Right lobe of liver (tissue), 6 donors: Measurements from ENCODE around the gene ALK. TPM values are rescaled to one million over a fixed set of nuclear protein-coding genes. Genes with fewer than 3 reads are reported as not detected.

Experiments used
- ATAC-seq, 4 donors: fragments of 200-7000 bp; cut with Tn5 transposase; one replicate each; pipeline ENCODE4 v1.9.1; 2020; ENCODE audit warnings: mild to moderate bottlenecking in 4 of 4, moderate library complexity in 4 of 4
- DNase-seq, 3 donors: peaks; one replicate each; pipeline ENCODE4 v3.0.0-alpha.2; 2020
- H3K27ac ChIP-seq, 3 donors: fragments of 200-600 bp; one replicate each; pipeline ENCODE4 v1.8.0; 2022
- H3K27me3 ChIP-seq, 2 donors: fragments of 200-600 bp; one replicate each; pipeline ENCODE4 v1.8.0; 2022
- H3K36me3 ChIP-seq, 4 donors: fragments of 200-600 bp; sonication (generic) in 1 of 4; one replicate each; pipeline versions ENCODE4 v1.5.1 to v1.8.0; 2017 to 2022; ENCODE audit warnings: control low read depth in 1 of 4
- H3K4me1 ChIP-seq, 4 donors: fragments of 200-600 bp; sonication (generic) in 1 of 4; one replicate each; pipeline versions ENCODE4 v1.5.1 to v1.8.0; 2017 to 2022; ENCODE audit warnings: control low read depth in 1 of 4
- H3K4me3 ChIP-seq, 3 donors: fragments of 200-600 bp; one replicate each; pipeline ENCODE4 v1.8.0; 2022
- H3K9me3 ChIP-seq, 4 donors: fragments of 200-600 bp; sonication (generic) in 1 of 4; one replicate each; pipeline versions ENCODE4 v1.5.1 to v1.8.0; 2017 to 2022; ENCODE audit warnings: control low read depth in 1 of 4
- CTCF ChIP-seq, 4 donors: fragments of 200-600 bp in 3 of 4; fragments of 450-650 bp in 1 of 4; IDR thresholded peaks; one replicate each; pipeline versions ENCODE4 v1.5.1 to v1.8.0; 2016 to 2022; ENCODE audit warnings: antibody characterized with exemption in 4 of 4, mild to moderate bottlenecking in 2 of 4
- POLR2A ChIP-seq: fragments of 450-650 bp; IDR thresholded peaks from one replicate; pipeline ENCODE4 v1.6.1; 2017; ENCODE audit warnings: antibody characterized with exemption, mild to moderate bottlenecking
- WGBS: methylation state at CpG from one replicate; pipeline ENCODE4 v1.1.6; 2018; ENCODE audit warnings: low coverage, low lambda C conversion rate; ENCODE audit not compliant: insufficient coverage; ENCODE audit errors: missing lambda C conversion rate; 5-methylcytosine and 5-hydroxymethylcytosine counted together
- intact Hi-C, 2 donors: fragments of 100-400 bp; cut with DNase I; formaldehyde crosslinking; loops; one replicate each; pipeline versions ENCODE4 v1.11.2 to v1.14.1; 2022
- total RNA-seq, 6 experiments: library from RNA; depleted of rRNA in 2 of 6; stranded (reverse); fragments of >200 nt in 2 of 6; fragmentation: NEBNext Ultra II Directional in 3 of 6; extraction: Animal tissue kit (Norgen Biotek cat#: 25700) in 3 of 6; gene quantifications; one replicate each; pipeline versions ENCODE4 v1.1.0 to v1.2.4, GENCODE V29; 2016 to 2023
- donor health status: DM: no; HTN: yes; CAD: no.
- donor health status: DM: no; HTN: no; CAD: no.
- donor health status: DM: no; HTN: no; CAD: no.
- donor health status: DM: no; HTN: yes; CAD: no.
- donor health status: DM: no; HTN: yes; CAD: no.

ALK gene
- total RNA-seq, 6 experiments from 2014 or later = 0.04 to 0.06 TPM; not detected in 4

DNA sequence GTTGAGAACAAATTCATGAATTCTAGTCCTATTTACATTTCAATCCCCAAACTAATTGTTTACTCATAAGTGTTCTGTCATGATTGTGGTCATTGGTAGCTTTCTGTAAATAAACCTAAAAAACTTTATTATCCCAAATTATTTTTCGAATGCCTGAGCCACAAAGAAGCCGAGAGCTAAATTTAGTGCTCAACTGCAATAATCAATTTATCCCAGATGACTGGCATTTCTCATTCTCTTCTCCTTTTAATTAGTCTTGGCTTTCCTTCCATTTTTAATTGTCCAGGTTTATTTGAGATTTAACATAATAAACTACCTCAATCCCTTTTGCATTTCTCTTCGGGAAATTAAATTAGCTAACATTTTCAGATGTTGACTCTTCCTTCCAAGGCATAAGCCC lies 308.3 kb downstream of the ALK start:
- Histone ChIP-seq H3K27ac (no peak overlapping the region), H3K36me3 (no peaks in the 10 kb centered on the region), H3K4me3 (no peak overlapping the region), H3K4me1 (peaks cover 0 to 5% (median 0%) of the 10 kb centered on the region in 4 donors), H3K9me3 (no peaks in the 10 kb centered on the region), H3K27me3 (no peaks in the 10 kb centered on the region)
- ATAC-seq (no peak), DNase-seq (no peak)
- intact Hi-C loops = no loop called here
- 89% methylated on average over 3 of the region's 3 CpGs for WGBS
- TF ChIP-seq CTCF (IDR thresholded peaks at IDR 0.05) = no peak
- TF ChIP-seq POLR2A = no peak

- no peak for ATAC-seq
- no peaks in the 10 kb centered on the region for H3K27me3 ChIP-seq
- WGBS = 66% methylated on average over 4 of the region's 4 CpGs
- H3K36me3 ChIP-seq = no peaks in the 10 kb centered on the region
- no peaks in the 10 kb centered on the region for H3K9me3 ChIP-seq
- intact Hi-C loops = no loop called here
- no peak for TF ChIP-seq CTCF (IDR thresholded peaks at IDR 0.05)
- TF ChIP-seq POLR2A = no peak
- no peak overlapping the region for H3K4me3 ChIP-seq
- H3K4me1 ChIP-seq = peaks cover 0 to under 1% (median 0%) of the 10 kb centered on the region in 4 donors
- no peak for DNase-seq
- H3K27ac ChIP-seq = no peak overlapping the region
These were observed 308.8 kb downstream of the ALK start for GRCh38 chr2:29612568-29612967.

GRCh38 chr2:29611850-29612249 lies 309.5 kb downstream of the ALK start:
- Histone ChIP-seq H3K27me3 (no peaks in the 10 kb centered on the region), H3K4me1 (no peaks in the 10 kb centered on the region), H3K9me3 (no peaks in the 10 kb centered on the region), H3K4me3 (no peak overlapping the region), H3K36me3 (no peaks in the 10 kb centered on the region), H3K27ac (no peak overlapping the region)
- DNase-seq = no peak
- no peak for ATAC-seq
- TF ChIP-seq CTCF (IDR thresholded peaks at IDR 0.05) (no peak), POLR2A (no peak)
- WGBS = 73% methylated on average over 5 of the region's 5 CpGs
- intact Hi-C loops = no loop called here

DNA sequence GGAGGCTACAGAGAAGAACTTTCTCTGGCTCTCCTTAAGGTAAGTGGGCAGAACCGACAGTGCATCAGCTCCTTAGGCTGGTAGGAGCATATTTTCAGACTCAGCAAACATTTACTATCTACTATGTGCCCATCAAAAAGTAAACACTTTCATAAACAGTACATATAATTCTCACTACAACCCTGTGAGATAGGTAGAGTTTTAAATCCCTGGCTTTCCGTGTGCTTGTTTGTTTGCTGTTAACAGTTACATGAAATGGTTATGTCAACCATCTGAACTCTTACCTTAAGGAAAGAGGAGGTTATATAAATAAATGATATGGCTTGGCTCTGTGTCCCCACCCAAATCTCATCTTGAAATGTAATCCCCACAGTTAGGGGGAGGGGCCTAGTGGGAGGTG lies 310.1 kb downstream of the ALK start:
- intact Hi-C loops = no loop called here
- Histone ChIP-seq H3K4me1 (no peaks in the 10 kb centered on the region), H3K27me3 (no peaks in the 10 kb centered on the region), H3K4me3 (no peak overlapping the region), H3K27ac (no peak overlapping the region), H3K36me3 (no peaks in the 10 kb centered on the region), H3K9me3 (no peaks in the 10 kb centered on the region)
- 69% methylated on average over 2 of the region's 2 CpGs for WGBS
- ATAC-seq = no peak
- TF ChIP-seq CTCF (IDR thresholded peaks at IDR 0.05) = no peak
- no peak for TF ChIP-seq POLR2A
- DNase-seq = no peak

- WGBS = 94% methylated on average over 3 of the region's 3 CpGs
- Histone ChIP-seq H3K9me3 (no peaks in the 10 kb centered on the region), H3K36me3 (no peaks in the 10 kb centered on the region), H3K27me3 (no peaks in the 10 kb centered on the region), H3K4me1 (no peaks in the 10 kb centered on the region), H3K27ac (no peak overlapping the region), H3K4me3 (no peak overlapping the region)
- no peak for DNase-seq
- ATAC-seq = no peak
- TF ChIP-seq CTCF (IDR thresholded peaks at IDR 0.05) = no peak
- intact Hi-C loops = no loop called here
These were observed 310.8 kb downstream of the ALK start for GRCh38 chr2:29610569-29610968.
